Measurements from ENCODE around the gene TTC23L. TPM values are rescaled to one million over a fixed set of nuclear protein-coding genes. Genes with fewer than 3 reads are reported as not detected.

The TTC23L gene
- total and polyA plus RNA-seq, 7 donors, result 0.05 TPM; not detected in 6

DNA sequence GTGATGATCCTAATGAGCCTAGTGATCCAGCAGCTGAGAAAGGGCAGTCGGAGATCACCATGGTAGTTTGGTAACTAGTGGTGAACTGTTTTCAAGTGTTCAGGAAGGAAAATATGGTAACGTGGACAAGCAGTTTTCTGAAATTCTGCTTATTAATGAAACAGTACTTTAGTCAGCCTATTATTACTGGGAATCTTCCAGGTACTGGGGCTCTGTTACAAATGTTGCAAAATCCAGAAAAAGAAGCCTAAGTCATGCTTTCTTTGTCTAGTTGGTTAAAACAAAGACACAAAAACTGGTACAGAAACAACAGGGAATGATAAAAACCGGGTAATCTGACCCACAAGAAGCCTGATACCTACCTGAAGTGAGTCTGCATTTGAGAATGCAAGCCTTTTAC, 18.2 kb downstream of the TTC23L start:
- Histone ChIP-seq H3K27ac (no peak overlapping the region), H3K4me3 (no peak overlapping the region), H3K4me1 (no peaks in the 10 kb centered on the region), H3K27me3 (ENCODE audit: insufficient read depth in 3 of 3, low read length in 2 of 3) (no peaks in the 10 kb centered on the region), H3K9me3 (no peaks in the 10 kb centered on the region), H3K36me3 (ENCODE audit: insufficient read depth in 1 of 2, low read depth in 1 of 2) (no peaks in the 10 kb centered on the region)
- intact Hi-C loops (cut with DNase I), result no loop called here
- TF ChIP-seq, protein P1, sequence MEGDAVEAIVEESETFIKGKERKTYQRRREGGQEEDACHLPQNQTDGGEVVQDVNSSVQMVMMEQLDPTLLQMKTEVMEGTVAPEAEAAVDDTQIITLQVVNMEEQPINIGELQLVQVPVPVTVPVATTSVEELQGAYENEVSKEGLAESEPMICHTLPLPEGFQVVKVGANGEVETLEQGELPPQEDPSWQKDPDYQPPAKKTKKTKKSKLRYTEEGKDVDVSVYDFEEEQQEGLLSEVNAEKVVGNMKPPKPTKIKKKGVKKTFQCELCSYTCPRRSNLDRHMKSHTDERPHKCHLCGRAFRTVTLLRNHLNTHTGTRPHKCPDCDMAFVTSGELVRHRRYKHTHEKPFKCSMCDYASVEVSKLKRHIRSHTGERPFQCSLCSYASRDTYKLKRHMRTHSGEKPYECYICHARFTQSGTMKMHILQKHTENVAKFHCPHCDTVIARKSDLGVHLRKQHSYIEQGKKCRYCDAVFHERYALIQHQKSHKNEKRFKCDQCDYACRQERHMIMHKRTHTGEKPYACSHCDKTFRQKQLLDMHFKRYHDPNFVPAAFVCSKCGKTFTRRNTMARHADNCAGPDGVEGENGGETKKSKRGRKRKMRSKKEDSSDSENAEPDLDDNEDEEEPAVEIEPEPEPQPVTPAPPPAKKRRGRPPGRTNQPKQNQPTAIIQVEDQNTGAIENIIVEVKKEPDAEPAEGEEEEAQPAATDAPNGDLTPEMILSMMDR (IDR thresholded peaks at IDR 0.05), result no peak
- 70 to 78% (median 72%) methylated on average over 3 of the region's 3 CpGs for WGBS, 3 donors
- DNase-seq, result no peak
- no peak for ATAC-seq

DNA sequence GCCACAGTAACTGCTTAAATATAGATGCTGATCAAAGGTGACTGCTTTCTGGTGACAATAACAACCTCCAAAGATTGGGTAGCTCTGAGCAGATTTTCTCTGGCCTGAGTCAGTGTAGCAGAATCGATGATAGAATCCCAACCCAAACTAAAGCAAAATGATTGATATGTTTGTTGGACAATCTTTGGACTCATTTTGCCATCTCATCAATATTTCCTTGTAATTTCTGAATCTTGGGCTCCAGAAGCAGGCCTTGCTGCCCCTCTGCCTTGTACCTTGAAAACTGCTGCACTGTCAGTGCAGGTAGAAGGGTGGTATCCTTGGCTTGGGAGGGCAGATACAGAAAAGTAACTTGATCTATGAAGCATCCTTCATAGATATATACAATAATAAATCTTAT, 18.9 kb downstream of the TTC23L start:
- intact Hi-C loops (cut with DNase I), result no loop called here

GRCh38 chr5:34858790-34859189, 19.8 kb downstream of the TTC23L start:
- Histone ChIP-seq H3K36me3 (ENCODE audit: insufficient read depth in 1 of 2, low read depth in 1 of 2) (no peaks in the 10 kb centered on the region), H3K27ac (no peak overlapping the region), H3K4me1 (no peaks in the 10 kb centered on the region), H3K4me3 (no peak overlapping the region), H3K27me3 (ENCODE audit: insufficient read depth in 3 of 3, low read length in 2 of 3) (no peaks in the 10 kb centered on the region), H3K9me3 (no peaks in the 10 kb centered on the region)
- intact Hi-C loops (cut with DNase I), result no loop called here
- TF ChIP-seq, protein P1 (IDR thresholded peaks at IDR 0.05), result no peak
- no peak for DNase-seq
- WGBS, 3 donors, result 48 to 72% (median 71%) methylated on average over 2 of the region's 2 CpGs
- no peak for ATAC-seq

More for the DNA sequence above, 18.9 kb downstream of the TTC23L start:
- H3K9me3 ChIP-seq, result no peaks in the 10 kb centered on the region
- H3K27ac ChIP-seq, result no peak overlapping the region
- DNase-seq (no peak), ATAC-seq (no peak)
- H3K36me3 ChIP-seq (ENCODE audit: insufficient read depth in 1 of 2, low read depth in 1 of 2), result no peaks in the 10 kb centered on the region
- TF ChIP-seq, protein P1 (IDR thresholded peaks at IDR 0.05), result no peak
- no peaks in the 10 kb centered on the region for H3K27me3 ChIP-seq (ENCODE audit: insufficient read depth in 3 of 3, low read length in 2 of 3)
- no peak overlapping the region for H3K4me3 ChIP-seq
- 87 to 97% (median 90%) methylated on average over 1 of the region's 1 CpG for WGBS, 3 donors
- no peaks in the 10 kb centered on the region for H3K4me1 ChIP-seq

- H3K27ac ChIP-seq, result no peak overlapping the region
- H3K36me3 ChIP-seq (ENCODE audit: insufficient read depth in 1 of 2, low read depth in 1 of 2), result no peaks in the 10 kb centered on the region
- H3K27me3 ChIP-seq (ENCODE audit: insufficient read depth in 3 of 3, low read length in 2 of 3), result no peaks in the 10 kb centered on the region
- DNase-seq, result no peak
- H3K9me3 ChIP-seq, result no peaks in the 10 kb centered on the region
- TF ChIP-seq, protein P1 (IDR thresholded peaks at IDR 0.05), result no peak
- 56 to 69% (median 61%) methylated on average over 4 to 5 of the region's 5 CpGs for WGBS, 3 donors
- no peaks in the 10 kb centered on the region for H3K4me1 ChIP-seq
- H3K4me3 ChIP-seq, result no peak overlapping the region
- no peak for ATAC-seq
- intact Hi-C loops (cut with DNase I), result no loop called here
Observed at GRCh38 chr5:34859253-34859652, 20.3 kb downstream of the TTC23L start.

DNA sequence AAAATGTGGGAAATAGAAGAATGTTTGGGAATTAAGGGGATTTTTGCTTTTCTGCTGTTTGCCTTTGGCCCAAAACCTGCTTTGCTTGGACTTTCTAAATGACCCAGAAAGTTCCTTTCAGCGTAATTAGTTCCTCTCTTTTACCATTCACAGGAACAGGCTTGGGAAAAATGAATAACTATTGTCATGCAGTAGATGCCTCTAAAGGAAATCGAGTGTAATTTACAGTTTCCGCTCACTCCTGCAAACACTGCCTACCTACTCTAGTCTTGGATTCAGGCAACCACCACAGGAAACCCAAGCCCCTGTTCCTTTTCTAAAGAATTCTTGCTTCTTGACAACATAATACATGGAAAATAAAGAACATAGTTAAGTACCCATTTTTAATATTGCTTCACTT, 25.0 kb downstream of the TTC23L start:
- TF ChIP-seq, protein P1 (IDR thresholded peaks at IDR 0.05), result no peak
- no peaks in the 10 kb centered on the region for H3K9me3 ChIP-seq
- H3K4me1 ChIP-seq, result no peaks in the 10 kb centered on the region
- H3K27me3 ChIP-seq (ENCODE audit: insufficient read depth in 3 of 3, low read length in 2 of 3), result no peaks in the 10 kb centered on the region
- H3K27ac ChIP-seq, result no peak overlapping the region
- H3K4me3 ChIP-seq, result no peak overlapping the region
- ATAC-seq (no peak), DNase-seq (no peak)
- WGBS, 3 donors, result 53 to 60% (median 53%) methylated on average over 3 of the region's 3 CpGs
- no peaks in the 10 kb centered on the region for H3K36me3 ChIP-seq (ENCODE audit: insufficient read depth in 1 of 2, low read depth in 1 of 2)
- intact Hi-C loops (cut with DNase I), result no loop called here
